HepG2 (cell line): ENCODE data around the gene CNGA1. TPM values are rescaled to one million over a fixed set of nuclear protein-coding genes. Genes with fewer than 3 reads are reported as not detected.

Source experiments
- ARNTL ChIP-seq: sonication (generic); formaldehyde crosslinking; IDR thresholded peaks from 2 replicates; pipeline ENCODE4 v1.4.0; 2020; ENCODE audit warnings: mild to moderate bottlenecking, missing genetic modification reagents
- CERS6 ChIP-seq: sonication (generic); formaldehyde crosslinking; IDR thresholded peaks from 2 replicates; pipeline ENCODE4 v1.5.0; 2020; ENCODE audit warnings: missing genetic modification reagents
- IRF2 ChIP-seq: IDR thresholded peaks from 2 replicates; pipeline ENCODE4 v1.6.1; 2018; ENCODE audit warnings: missing genetic modification reagents, missing compliant biosample characterization
- NFAT5 ChIP-seq: sonication (generic); formaldehyde crosslinking; IDR thresholded peaks from 2 replicates; pipeline ENCODE4 v1.4.0; 2020; ENCODE audit warnings: missing genetic modification reagents
- NR1H2 ChIP-seq: sonication (generic); formaldehyde crosslinking; IDR thresholded peaks from 2 replicates; pipeline ENCODE4 v1.8.1; 2022; ENCODE audit warnings: low read depth, missing genetic modification reagents, borderline replicate concordance
- REST ChIP-seq, 2 experiments: IDR thresholded peaks; 2 replicates each; pipeline ENCODE4 v1.6.1; 2011 to 2012; ENCODE audit warnings: low read length in 2 of 2, borderline replicate concordance in 1 of 2, low read depth in 1 of 2, mild to moderate bottlenecking in 1 of 2, moderate library complexity in 1 of 2
- SALL1 ChIP-seq: sonication (generic); formaldehyde crosslinking; IDR thresholded peaks from 2 replicates; pipeline ENCODE4 v1.8.0; 2022; ENCODE audit warnings: mild to moderate bottlenecking, missing genetic modification reagents
- TIGD3 ChIP-seq: sonication (generic); formaldehyde crosslinking; IDR thresholded peaks from 2 replicates; pipeline ENCODE4 v1.5.1; 2020; ENCODE audit warnings: mild to moderate bottlenecking, missing genetic modification reagents, borderline replicate concordance
- XBP1 ChIP-seq: sonication (generic); formaldehyde crosslinking; IDR thresholded peaks from 2 replicates; pipeline ENCODE4 v1.5.0; 2020; ENCODE audit warnings: missing genetic modification reagents
- ZFP1 ChIP-seq: IDR thresholded peaks from 2 replicates; pipeline ENCODE4 v1.6.1; 2016
- ZKSCAN8 ChIP-seq: IDR thresholded peaks from 2 replicates; pipeline ENCODE4 v1.6.1; 2016; ENCODE audit warnings: borderline replicate concordance, missing genetic modification reagents, missing compliant biosample characterization
- ZNF143 ChIP-seq: sonication (generic); formaldehyde crosslinking; IDR thresholded peaks from 2 replicates; pipeline ENCODE4 v1.4.0; 2020; ENCODE audit warnings: missing genetic modification reagents
- ZNF331 ChIP-seq: sonication (generic); formaldehyde crosslinking; IDR thresholded peaks from 2 replicates; pipeline ENCODE4 v1.4.0; 2020; ENCODE audit warnings: missing genetic modification reagents
- ZNF431 ChIP-seq: sonication (generic); formaldehyde crosslinking; IDR thresholded peaks from 2 replicates; pipeline ENCODE4 v1.9.0; 2022; ENCODE audit warnings: missing genetic modification reagents, low read depth, mild to moderate bottlenecking, borderline replicate concordance
- ZNF501 ChIP-seq: sonication (generic); formaldehyde crosslinking; IDR thresholded peaks from 2 replicates; pipeline ENCODE4 v1.5.1; 2020; ENCODE audit warnings: mild to moderate bottlenecking, moderate library complexity, missing genetic modification reagents
- ZNF546 ChIP-seq: sonication (generic); formaldehyde crosslinking; conservative IDR thresholded peaks from 2 replicates; pipeline ENCODE4 v1.8.1; 2023; ENCODE audit warnings: mild to moderate bottlenecking, missing genetic modification reagents
- ZNF564 ChIP-seq: sonication (generic); formaldehyde crosslinking; IDR thresholded peaks from 2 replicates; pipeline ENCODE4 v1.8.1; 2023; ENCODE audit warnings: mild to moderate bottlenecking, missing genetic modification reagents
- polyA plus RNA-seq, 8 experiments: library from polyadenylated mRNA; depleted of rRNA in 3 of 8; stranded (reverse) in 7 of 8; unstranded in 1 of 8; fragments of >200 nt; fragmentation: Illumina TruSeq in 4 of 8; extraction: Trizol in 4 of 8; gene quantifications; 2 replicates each; pipeline versions ENCODE4 v1.2.1 to v1.2.3, GENCODE V29; 2011 to 2016; ENCODE audit warnings: low read depth in 4 of 8, missing spikeins in 1 of 8, mixed read lengths in 1 of 8; ENCODE audit not compliant: insufficient read depth in 1 of 8
- total RNA-seq, 5 experiments: library from RNA; depleted of rRNA; stranded (reverse); fragments of >200 nt; fragmentation: Illumina TruSeq; extraction: Trizol; gene quantifications; 2 replicates each; pipeline ENCODE4 v1.2.3, GENCODE V29; 2016; ENCODE audit warnings: low read depth in 1 of 5

CNGA1 gene
- total and polyA plus RNA-seq, 2 of the 13 experiments (the other 11 are each of a cell fraction or from before 2014, with no cell fraction given), result 0.22 to 0.40 TPM

- no peak; the same call in 1 of the 2 replicates for TF ChIP-seq NFAT5 (CRISPR knock-in tag)
- TF ChIP-seq REST (IDR thresholded peaks at IDR 0.05; ENCODE audit: borderline replicate concordance in 1 of 2, low read depth in 1 of 2, low read length in 2 of 2), result no peak
- TF ChIP-seq NR1H2 (CRISPR knock-in tag), result no peak
- TF ChIP-seq IRF2, result peak; percentile 86
- no peak; the same call in 1 of the 2 replicates for TF ChIP-seq ZFP1 (CRISPR knock-in tag)
- TF ChIP-seq ZNF564 (CRISPR knock-in tag), result 0 out of 2 replicates have a peak, but pooled peaks have one; percentile 24
- peak; percentile 68 for TF ChIP-seq SALL1 (CRISPR knock-in tag)
- TF ChIP-seq XBP1 (CRISPR knock-in tag), result peak; percentile 80; the same call in 1 of the 2 replicates
- 0 out of 2 replicates have a peak, but pooled peaks have one; percentile 49 for TF ChIP-seq ZNF431 (CRISPR knock-in tag)
- TF ChIP-seq ZNF143 (CRISPR knock-in tag), result peak; percentile 95
- TF ChIP-seq ZNF546 (CRISPR knock-in tag), result 0 out of 2 replicates have a peak, but pooled peaks have one; percentile 50
- 0 out of 2 replicates have a peak, but pooled peaks have one; percentile 9 for TF ChIP-seq ZNF331 (CRISPR knock-in tag)
- peak; percentile 63 for TF ChIP-seq ZNF501 (CRISPR knock-in tag)
- TF ChIP-seq ARNTL (CRISPR knock-in tag), result peak; percentile 63; the same call in 1 of the 2 replicates
- peak; percentile 29; the same call in 1 of the 2 replicates for TF ChIP-seq ZKSCAN8 (CRISPR knock-in tag)
- TF ChIP-seq TIGD3, result 0 out of 2 replicates have a peak, but pooled peaks have one; percentile 33
- TF ChIP-seq CERS6, result no peak
These were observed 102.1 kb downstream of the CNGA1 start, which contains the start of gene NFXL1 (continued) for GRCh38 chr4:47914220-47914925.
